IMR-90 (cell line): Measurements from ENCODE around the gene THAP2. TPM values are rescaled to one million over a fixed set of nuclear protein-coding genes. Genes with fewer than 3 reads are reported as not detected.

Experiments
- ATAC-seq: fragments of 200-7000 bp; cut with Tn5 transposase; 2 replicates; pipeline ENCODE4 v1.9.1; 2020; ENCODE audit warnings: low read depth, mild to moderate bottlenecking, moderate library complexity
- BruUV-seq: library from RNA; stranded (reverse); fragments of 400-500 nt; replicated peaks from 2 replicates; lab custom pipeline; 2021; lab: Mats Ljungman, UMichigan
- CTCF ChIA-PET: fragments of 300-600 bp; formaldehyde crosslinking; extraction: SDS; loops from one replicate; lab custom pipeline; 2021; ENCODE audit warnings: antibody characterized with exemption; lab: Yijun Ruan, JAX
- POLR2A ChIA-PET: fragments of 300-600 bp; sonication (Branson Sonifier 250); formaldehyde crosslinking; loops from one replicate; lab custom pipeline; 2022; ENCODE audit warnings: antibody characterized with exemption; ENCODE audit not compliant: unreplicated experiment; lab: Charles Lee
- DNase-seq: peaks from one replicate; pipeline ENCODE4 v3.0.0; 2013
- H2AFZ ChIP-seq: replicated peaks from 2 replicates; pipeline ENCODE3; 2013; ENCODE audit warnings: low read length, mild to moderate bottlenecking; ENCODE audit not compliant: poor library complexity
- H2AK5ac ChIP-seq: 2 replicates; pipeline ENCODE4 v1.6.1; 2013; ENCODE audit warnings: low read depth, low read length, inconsistent platforms
- H2AK9ac ChIP-seq: replicated peaks from 2 replicates; pipeline ENCODE3; 2013; ENCODE audit warnings: mild to moderate bottlenecking, low read depth, low read length, moderate library complexity; ENCODE audit not compliant: poor library complexity
- H2BK120ac ChIP-seq: 2 replicates; pipeline ENCODE4 v1.6.1; 2013; ENCODE audit warnings: low read depth, low read length, inconsistent platforms
- H2BK15ac ChIP-seq: 3 replicates; pipeline ENCODE4 v1.6.1; 2013; ENCODE audit warnings: low read depth, low read length, inconsistent platforms
- H2BK20ac ChIP-seq: 2 replicates; pipeline ENCODE4 v1.6.1; 2013; ENCODE audit warnings: low read depth, mild to moderate bottlenecking, inconsistent platforms, low read length, moderate library complexity
- H2BK5ac ChIP-seq: 2 replicates; pipeline ENCODE4 v1.6.1; 2013; ENCODE audit warnings: mild to moderate bottlenecking, low read depth, low read length, inconsistent platforms; ENCODE audit not compliant: poor library complexity, severe bottlenecking
- H3K14ac ChIP-seq: replicated peaks from 2 replicates; pipeline ENCODE4 v1.6.1; 2013; ENCODE audit warnings: low read depth, low read length, inconsistent platforms
- H3K18ac ChIP-seq: 2 replicates; pipeline ENCODE4 v1.6.1; 2013; ENCODE audit warnings: low read depth, low read length, control low read depth
- H3K23ac ChIP-seq: 2 replicates; pipeline ENCODE4 v1.6.1; 2013; ENCODE audit warnings: low read depth, low read length, inconsistent platforms
- H3K27ac ChIP-seq: 2 replicates; pipeline ENCODE4 v1.5.1; 2013; ENCODE audit warnings: mild to moderate bottlenecking, control low read depth, low read length; ENCODE audit not compliant: insufficient read depth
- H3K27me3 ChIP-seq: 2 replicates; pipeline ENCODE4 v1.6.1; 2013; ENCODE audit warnings: low read length; ENCODE audit not compliant: control insufficient read depth, insufficient read depth
- H3K36me3 ChIP-seq: 2 replicates; pipeline ENCODE4 v1.6.1; 2013; ENCODE audit warnings: low read length, mixed read lengths; ENCODE audit not compliant: control insufficient read depth, insufficient read depth
- H3K4ac ChIP-seq: 2 replicates; pipeline ENCODE4 v1.6.1; 2013; ENCODE audit warnings: low read depth, low read length, inconsistent platforms
- H3K4me1 ChIP-seq: 2 replicates; pipeline ENCODE4 v1.6.1; 2013; ENCODE audit warnings: low read length, mixed read lengths; ENCODE audit not compliant: control insufficient read depth, insufficient read depth
- H3K4me2 ChIP-seq: 2 replicates; pipeline ENCODE4 v1.6.1; 2013; ENCODE audit warnings: low read depth, mild to moderate bottlenecking, control low read depth, low read length, moderate library complexity
- H3K4me3 ChIP-seq: 2 replicates; pipeline ENCODE4 v1.5.1; 2013; ENCODE audit warnings: low read depth, mild to moderate bottlenecking, control low read depth, low read length, moderate library complexity; ENCODE audit not compliant: insufficient read depth
- H3K56ac ChIP-seq: 2 replicates; pipeline ENCODE4 v1.6.1; 2013; ENCODE audit warnings: low read length, inconsistent platforms; ENCODE audit not compliant: insufficient read depth; ENCODE audit errors: extremely low read depth
- H3K79me1 ChIP-seq, 2 experiments: 2 replicates each; pipeline ENCODE4 v1.6.1; 2013; ENCODE audit warnings: low read length in 2 of 2, inconsistent platforms in 1 of 2, low read depth in 1 of 2
- H3K9ac ChIP-seq: 2 replicates; pipeline ENCODE4 v1.6.1; 2013; ENCODE audit warnings: low read depth, low read length, control low read depth
- H3K9me1 ChIP-seq: 2 replicates; pipeline ENCODE4 v1.6.1; 2013; ENCODE audit warnings: low read length, inconsistent platforms; ENCODE audit not compliant: insufficient read depth
- H3K9me3 ChIP-seq: 2 replicates; pipeline ENCODE4 v1.6.1; 2013; ENCODE audit warnings: low read length; ENCODE audit not compliant: control insufficient read depth, insufficient read depth
- H4K20me1 ChIP-seq: 2 replicates; pipeline ENCODE4 v1.6.1; 2013; ENCODE audit warnings: low read length, inconsistent platforms; ENCODE audit not compliant: insufficient read depth
- H4K5ac ChIP-seq: 2 replicates; pipeline ENCODE4 v1.6.1; 2013; ENCODE audit warnings: mild to moderate bottlenecking, low read depth, low read length, control low read depth
- H4K8ac ChIP-seq, 2 experiments: 2 replicates each; pipeline ENCODE4 v1.6.1; 2013; ENCODE audit warnings: low read depth in 2 of 2, low read length in 2 of 2, control low read depth in 1 of 2, inconsistent platforms in 1 of 2
- H4K91ac ChIP-seq: 2 replicates; pipeline ENCODE4 v1.6.1; 2013; ENCODE audit warnings: low read depth, low read length, inconsistent platforms; ENCODE audit not compliant: insufficient read depth
- CEBPB ChIP-seq: IDR thresholded peaks from 2 replicates; pipeline ENCODE4 v1.6.1; 2012; ENCODE audit warnings: low read depth, low read length, improper control_type of control experiment
- FOS ChIP-seq: fragments of 150-350 bp; IDR thresholded peaks from 2 replicates; pipeline ENCODE4 v1.6.1; 2016; ENCODE audit warnings: low read depth, low read length
- WGBS, 2 experiments: methylation state at CpG; one replicate each; pipeline versions ENCODE4 v1.1.5 to v1.1.7; 2013; ENCODE audit warnings: missing lambda C conversion rate in 2 of 2; ENCODE audit not compliant: insufficient read length in 1 of 2; ENCODE audit errors: extremely low coverage in 2 of 2; 5-methylcytosine and 5-hydroxymethylcytosine counted together
- dilution Hi-C: fragments of 300-500 bp; cut with HindIII; formaldehyde crosslinking; loops from one replicate; pipeline ENCODE4 v1.14.3; 2018; ENCODE audit warnings: low sequenced_read_pairs; ENCODE audit not compliant: unreplicated experiment
- in situ Hi-C: fragments of 300-500 bp; cut with MboI; formaldehyde crosslinking; loops from 3 replicates; pipeline ENCODE4 v1.14.3; 2019; ENCODE audit warnings: low sequenced_read_pairs, inconsistent platforms, mixed read lengths
- intact Hi-C: fragments of 100-400 bp; cut with micrococcal nuclease; formaldehyde crosslinking; loops from 2 replicates; pipeline ENCODE4 v1.10.0; 2022
- polyA plus RNA-seq, 3 experiments: library from polyadenylated mRNA; depleted of rRNA; stranded (reverse); fragments of >200 nt; gene quantifications; 2 replicates each; pipeline ENCODE4 v1.2.3, GENCODE V29; 2012; ENCODE audit warnings: low replicate concordance in 1 of 3
- total RNA-seq: library from RNA; depleted of rRNA; stranded (reverse); fragments of >200 nt; gene quantifications from 2 replicates; pipeline ENCODE4 v1.2.3, GENCODE V29; 2012

The THAP2 gene
- total and polyA plus RNA-seq, 2 of the 4 experiments (the other 2 are of a cell fraction), result 1.4 to 2.5 TPM

DNA sequence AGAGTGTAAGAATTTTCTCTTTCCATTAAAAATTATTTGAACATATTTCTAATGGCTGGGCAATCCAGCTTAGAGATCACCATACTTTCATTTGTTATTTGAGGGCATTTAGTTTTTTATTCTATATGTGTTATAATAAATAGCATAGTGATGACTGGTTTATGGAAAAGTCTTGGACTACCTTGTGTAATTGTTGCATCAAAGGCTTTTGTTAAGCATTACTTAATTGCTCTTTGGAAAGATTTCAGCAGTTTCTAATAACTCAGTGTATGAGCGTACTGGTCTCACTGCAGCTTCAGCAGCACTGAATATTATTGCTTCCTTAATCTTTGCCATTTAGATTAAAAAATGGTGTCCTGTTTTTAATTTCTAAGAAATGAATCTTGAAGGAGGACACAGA, 44.6 kb downstream of the THAP2 start:
- H4K8ac ChIP-seq, result no peak overlapping the region
- H3K56ac ChIP-seq, result no peak overlapping the region
- dilution Hi-C loops, result loop anchor here (25.0 kb wide), 1 partner anchor 296 kb away; no protein-coding TSS in a partner anchor
- no peak overlapping the region for H3K9ac ChIP-seq
- no peak overlapping the region for H2AK5ac ChIP-seq
- H3K27me3 ChIP-seq, result no peaks in the 10 kb centered on the region
- H2BK15ac ChIP-seq, result no peak overlapping the region
- no CpG with 5 or more reads among the region's 1 CpG for WGBS, 2 experiments
- no peak overlapping the region for H3K23ac ChIP-seq
- H3K4me1 ChIP-seq, result peaks cover 2% of the 10 kb centered on the region; the same call in 1 of the 2 replicates
- H4K5ac ChIP-seq, result no peak overlapping the region
- POLR2A ChIA-PET, result no interaction called here
- no peak overlapping the region for H3K4me3 ChIP-seq
- no peak overlapping the region for H3K4me2 ChIP-seq
- H2AFZ ChIP-seq, result no peak overlapping the region
- no peak for ATAC-seq
- H2AK9ac ChIP-seq, result no peak overlapping the region
- CTCF ChIA-PET, result interaction anchor here (0.6 to 0.8 kb wide), 2 partner anchors 13 to 104 kb away, joined by 3 read pairs; no protein-coding TSS in a partner anchor
- H3K79me1 ChIP-seq, result no peaks in the 10 kb centered on the region; a peak in 1 of 4 replicates
- no peak overlapping the region for H3K4ac ChIP-seq
- H4K20me1 ChIP-seq, result no peaks in the 10 kb centered on the region
- BruUV-seq, result no TSS peak
- H3K9me1 ChIP-seq, result peaks cover 5% of the 10 kb centered on the region; the same call in 1 of the 2 replicates
- intact Hi-C loops, result no loop called here
- no peak overlapping the region for H2BK120ac ChIP-seq
- no peak overlapping the region for H3K27ac ChIP-seq
- TF ChIP-seq CEBPB (peak; percentile 20; the same call in 1 of the 2 replicates), FOS (no peak)
- H2BK20ac ChIP-seq, result no peak overlapping the region
- H3K36me3 ChIP-seq, result no peaks in the 10 kb centered on the region
- H3K18ac ChIP-seq, result no peak overlapping the region
- peak; percentile 30 for DNase-seq
- no peak overlapping the region for H2BK5ac ChIP-seq
- no peak overlapping the region for H3K14ac ChIP-seq
- in situ Hi-C loops, result no loop called here
- H4K91ac ChIP-seq, result no peak overlapping the region
- H3K9me3 ChIP-seq, result no peaks in the 10 kb centered on the region
